WTC11 (cell line): ENCODE data around the gene DDX10. TPM values are rescaled to one million over a fixed set of nuclear protein-coding genes. Genes with fewer than 3 reads are reported as not detected.

Experiments used
- ATAC-seq: fragments of 200-7000 bp; cut with Tn5 transposase; 2 replicates; pipeline ENCODE4 v1.10.0; 2021; ENCODE audit warnings: mild to moderate bottlenecking, moderate library complexity
- CTCF ChIA-PET: fragments of 300-600 bp; sonication (Branson Sonifier 250); formaldehyde crosslinking; loops from one replicate; lab custom pipeline; 2021; ENCODE audit warnings: antibody characterized with exemption; lab: Charles Lee
- POLR2A ChIA-PET: fragments of 350-600 bp; sonication (Branson Sonifier 250); formaldehyde crosslinking; loops from one replicate; lab custom pipeline; 2021; ENCODE audit warnings: antibody characterized with exemption; lab: Charles Lee
- DNase-seq: peaks from one replicate; pipeline ENCODE4 v3.0.0; 2021; ENCODE audit warnings: low spot score
- H3K27ac Mint-ChIP-seq: 2 replicates; pipeline ENCODE4 v1.8.0; 2021; ENCODE audit warnings: mixed read lengths
- H3K27me3 Mint-ChIP-seq: 2 replicates; pipeline ENCODE4 v1.8.0; 2021; ENCODE audit warnings: low read depth, mild to moderate bottlenecking, moderate library complexity, mixed read lengths
- H3K36me3 Mint-ChIP-seq: 2 replicates; pipeline ENCODE4 v1.8.0; 2021; ENCODE audit warnings: mixed read lengths
- H3K4me1 Mint-ChIP-seq: 2 replicates; pipeline ENCODE4 v1.8.0; 2022; ENCODE audit warnings: mixed read lengths
- H3K4me3 Mint-ChIP-seq: 2 replicates; pipeline ENCODE4 v1.8.0; 2021; ENCODE audit warnings: mild to moderate bottlenecking, moderate library complexity, mixed read lengths
- H3K9me3 Mint-ChIP-seq: 2 replicates; pipeline ENCODE4 v1.8.0; 2021; ENCODE audit warnings: mixed read lengths
- AFF4 ChIP-seq: sonication (generic); formaldehyde crosslinking; IDR thresholded peaks from 2 replicates; pipeline ENCODE4 v1.8.1; 2023; ENCODE audit warnings: mild to moderate bottlenecking, missing genetic modification reagents, borderline replicate concordance
- ESRRA ChIP-seq: sonication (generic); formaldehyde crosslinking; IDR thresholded peaks from 2 replicates; pipeline ENCODE4 v1.8.1; 2022; ENCODE audit warnings: mild to moderate bottlenecking, missing genetic modification reagents, borderline replicate concordance
- FOXP4 ChIP-seq: sonication (generic); formaldehyde crosslinking; IDR thresholded peaks from 2 replicates; pipeline ENCODE4 v1.8.0; 2022; ENCODE audit warnings: mild to moderate bottlenecking, missing genetic modification reagents
- GTF2I ChIP-seq: fragments of 250-450 bp; sonication (Bioruptor Pico); conservative IDR thresholded peaks from 2 replicates; pipeline ENCODE4 v1.4.0; 2021; ENCODE audit warnings: mild to moderate bottlenecking
- HMGXB4 ChIP-seq: sonication (generic); formaldehyde crosslinking; IDR thresholded peaks from 2 replicates; pipeline ENCODE4 v1.8.1; 2023; ENCODE audit warnings: mild to moderate bottlenecking, moderate library complexity, missing genetic modification reagents
- IRF1 ChIP-seq: sonication (generic); formaldehyde crosslinking; IDR thresholded peaks from 2 replicates; pipeline ENCODE4 v1.8.0; 2023; ENCODE audit warnings: missing genetic modification reagents
- IRF2 ChIP-seq: sonication (generic); formaldehyde crosslinking; IDR thresholded peaks from 2 replicates; pipeline ENCODE4 v1.8.0; 2022; ENCODE audit warnings: low read depth, missing genetic modification reagents, borderline replicate concordance
- PREB ChIP-seq: sonication (generic); formaldehyde crosslinking; IDR thresholded peaks from 2 replicates; pipeline ENCODE4 v1.8.1; 2022; ENCODE audit warnings: mild to moderate bottlenecking, missing genetic modification reagents, moderate library complexity, borderline replicate concordance
- RELA ChIP-seq: sonication (generic); formaldehyde crosslinking; IDR thresholded peaks from 2 replicates; pipeline ENCODE4 v1.8.1; 2022; ENCODE audit warnings: missing genetic modification reagents, mild to moderate bottlenecking, borderline replicate concordance
- RORB ChIP-seq: fragments of 250-450 bp; sonication (Bioruptor Pico); IDR thresholded peaks from 2 replicates; pipeline ENCODE4 v1.9.0; 2021; ENCODE audit warnings: mild to moderate bottlenecking
- SOX15 ChIP-seq: fragments of 250-450 bp; sonication (Bioruptor Pico); IDR thresholded peaks from 2 replicates; pipeline ENCODE4 v1.9.0; 2021; ENCODE audit warnings: mild to moderate bottlenecking
- TCF7 ChIP-seq: sonication (generic); formaldehyde crosslinking; IDR thresholded peaks from 2 replicates; pipeline ENCODE4 v1.8.0; 2022; ENCODE audit warnings: mild to moderate bottlenecking, low read depth, missing genetic modification reagents, moderate library complexity
- TP53 ChIP-seq: sonication (generic); formaldehyde crosslinking; IDR thresholded peaks from 2 replicates; pipeline ENCODE4 v1.8.1; 2023; ENCODE audit warnings: mild to moderate bottlenecking, missing genetic modification reagents
- ZBTB21 ChIP-seq: sonication (generic); formaldehyde crosslinking; IDR thresholded peaks from 2 replicates; pipeline ENCODE4 v1.8.1; 2023; ENCODE audit warnings: mild to moderate bottlenecking, missing genetic modification reagents, borderline replicate concordance
- ZNF263 ChIP-seq: sonication (generic); formaldehyde crosslinking; IDR thresholded peaks from 2 replicates; pipeline ENCODE4 v1.8.1; 2022; ENCODE audit warnings: low read depth, mild to moderate bottlenecking, moderate library complexity, missing genetic modification reagents
- ZNF317 ChIP-seq: sonication (generic); formaldehyde crosslinking; IDR thresholded peaks from 2 replicates; pipeline ENCODE4 v1.8.1; 2023; ENCODE audit warnings: low read depth, mild to moderate bottlenecking, moderate library complexity, missing genetic modification reagents, borderline replicate concordance
- ZNF396 ChIP-seq: fragments of 250-450 bp; sonication (Bioruptor Pico); IDR thresholded peaks from 2 replicates; pipeline ENCODE4 v1.8.0; 2021; ENCODE audit warnings: mild to moderate bottlenecking, moderate library complexity, borderline replicate concordance
- ZNF671 ChIP-seq: fragments of 250-450 bp; sonication (Bioruptor Pico); IDR thresholded peaks from 2 replicates; pipeline ENCODE4 v1.8.0; 2021; ENCODE audit warnings: mild to moderate bottlenecking
- total RNA-seq: library from RNA; stranded (reverse); gene quantifications from 3 replicates; pipeline ENCODE4 v1.2.3, GENCODE V29; 2021

Gene DDX10
- total RNA-seq, 1 experiment from 2014 or later, result 56.8 TPM

GRCh38 chr11:108916935-108917334 lies 252.1 kb downstream of the DDX10 start:
- ChIA-PET CTCF (no interaction called here), POLR2A (no interaction called here)
- ATAC-seq, result no peak
- Mint-ChIP-seq H3K9me3 (no peaks in the 10 kb centered on the region), H3K4me1 (peaks cover 14% of the 10 kb centered on the region), H3K36me3 (peaks cover 3% of the 10 kb centered on the region; the same call in 1 of the 2 replicates), H3K4me3 (no peak overlapping the region), H3K27ac (no peak overlapping the region; the same call in 1 of the 2 replicates), H3K27me3 (no peaks in the 10 kb centered on the region)
- DNase-seq, result no peak
- no peak for TF ChIP-seq RELA (CRISPR knock-in tag)
- no peak for TF ChIP-seq TCF7 (CRISPR knock-in tag)
- no peak for TF ChIP-seq GTF2I (CRISPR knock-in tag)
- TF ChIP-seq ZNF263 (CRISPR knock-in tag), result no peak
- TF ChIP-seq IRF1, result no peak
- no peak for TF ChIP-seq RORB (CRISPR knock-in tag)
- TF ChIP-seq TP53 (CRISPR knock-in tag), result no peak
- TF ChIP-seq AFF4 (CRISPR knock-in tag), result no peak
- TF ChIP-seq PREB (CRISPR knock-in tag), result no peak
- TF ChIP-seq SOX15 (CRISPR knock-in tag), result no peak
- no peak for TF ChIP-seq IRF2 (CRISPR knock-in tag)
- TF ChIP-seq ZBTB21 (CRISPR knock-in tag), result no peak
- no peak for TF ChIP-seq ZNF317 (CRISPR knock-in tag)
- TF ChIP-seq FOXP4 (CRISPR knock-in tag), result no peak
- TF ChIP-seq ZNF671, result no peak
- no peak for TF ChIP-seq HMGXB4
- TF ChIP-seq ZNF396 (CRISPR knock-in tag), result no peak
- no peak for TF ChIP-seq ESRRA (CRISPR knock-in tag)
